GM18861 (cell line): ENCODE measurements around the gene SMOC2.

Source experiments
- ATAC-seq: cut with Tn5 transposase; IDR thresholded peaks from one replicate; pipeline ENCODE4 v1.9.1; 2021; ENCODE audit not compliant: unreplicated experiment

SMOC2 gene

GRCh38 chr6:168641446-168641845 lies 200.5 kb downstream of the SMOC2 start:
- no peak for ATAC-seq

DNA sequence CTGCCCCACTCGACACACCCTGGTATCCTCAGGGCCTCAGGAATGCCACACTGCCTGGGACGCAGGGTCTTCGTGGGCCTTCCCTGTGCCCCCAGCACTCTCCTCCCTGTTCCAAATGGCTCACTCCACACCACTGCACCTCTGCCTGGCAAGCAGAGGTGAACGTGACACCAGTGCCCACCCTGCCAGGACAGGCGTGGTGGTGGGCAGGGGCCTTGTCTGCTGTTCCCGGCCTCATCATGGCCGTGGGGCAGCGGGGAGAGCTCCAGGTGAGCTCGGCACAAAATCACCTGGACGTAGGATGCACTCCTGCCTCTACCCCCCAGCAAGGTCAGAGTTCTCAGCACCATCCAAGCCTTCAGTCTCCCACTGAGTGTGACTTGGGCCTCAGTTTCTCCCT lies 202.4 kb downstream of the SMOC2 start:
- no peak for ATAC-seq

DNA sequence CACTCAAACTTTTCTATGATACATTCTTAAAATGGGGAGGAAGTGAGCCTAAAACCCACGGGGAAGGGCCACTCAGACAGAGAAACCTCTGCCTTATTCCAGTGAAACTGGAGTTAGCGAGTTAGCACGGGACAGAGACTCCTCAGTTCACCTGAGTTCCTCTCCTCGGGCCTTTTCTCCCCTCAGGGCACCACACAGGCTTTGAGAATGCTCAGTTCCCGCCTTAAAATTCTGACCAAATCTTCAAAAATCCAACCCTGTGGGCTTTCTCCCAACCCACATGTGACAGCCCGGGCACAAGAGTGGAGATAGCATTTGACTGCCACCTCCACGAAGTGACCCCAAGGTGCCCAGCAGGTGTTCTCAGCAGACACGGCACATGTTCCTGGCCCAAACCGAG lies 204.3 kb downstream of the SMOC2 start:
- no peak for ATAC-seq

GRCh38 chr6:168647271-168647670 lies 206.3 kb downstream of the SMOC2 start:
- ATAC-seq = no peak

GRCh38 chr6:168648240-168649125 lies 207.5 kb downstream of the SMOC2 start:
- ATAC-seq = no peak

GRCh38 chr6:168649209-168649608 lies 208.2 kb downstream of the SMOC2 start:
- no peak for ATAC-seq

DNA sequence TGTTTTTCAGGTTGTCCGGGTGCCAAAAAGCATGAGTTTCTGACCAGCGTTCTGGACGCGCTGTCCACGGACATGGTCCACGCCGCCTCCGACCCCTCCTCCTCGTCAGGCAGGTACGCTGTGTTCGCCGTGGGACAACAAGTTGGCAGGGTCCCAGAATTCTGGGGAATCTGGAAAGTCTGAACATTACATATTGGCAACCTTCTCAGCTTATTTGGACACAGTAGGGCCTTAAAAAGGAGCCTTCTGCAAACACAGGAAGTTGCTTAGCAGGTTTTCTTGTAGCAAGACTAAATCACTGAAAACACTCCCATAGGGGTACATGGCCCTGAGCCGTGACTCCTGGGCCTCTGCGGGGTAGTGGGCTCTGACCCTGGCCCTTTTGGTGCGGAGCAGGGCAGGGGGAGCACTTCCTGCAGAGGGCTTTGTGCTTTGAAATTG lies 209.7 kb downstream of the SMOC2 start:
- no peak for ATAC-seq

DNA sequence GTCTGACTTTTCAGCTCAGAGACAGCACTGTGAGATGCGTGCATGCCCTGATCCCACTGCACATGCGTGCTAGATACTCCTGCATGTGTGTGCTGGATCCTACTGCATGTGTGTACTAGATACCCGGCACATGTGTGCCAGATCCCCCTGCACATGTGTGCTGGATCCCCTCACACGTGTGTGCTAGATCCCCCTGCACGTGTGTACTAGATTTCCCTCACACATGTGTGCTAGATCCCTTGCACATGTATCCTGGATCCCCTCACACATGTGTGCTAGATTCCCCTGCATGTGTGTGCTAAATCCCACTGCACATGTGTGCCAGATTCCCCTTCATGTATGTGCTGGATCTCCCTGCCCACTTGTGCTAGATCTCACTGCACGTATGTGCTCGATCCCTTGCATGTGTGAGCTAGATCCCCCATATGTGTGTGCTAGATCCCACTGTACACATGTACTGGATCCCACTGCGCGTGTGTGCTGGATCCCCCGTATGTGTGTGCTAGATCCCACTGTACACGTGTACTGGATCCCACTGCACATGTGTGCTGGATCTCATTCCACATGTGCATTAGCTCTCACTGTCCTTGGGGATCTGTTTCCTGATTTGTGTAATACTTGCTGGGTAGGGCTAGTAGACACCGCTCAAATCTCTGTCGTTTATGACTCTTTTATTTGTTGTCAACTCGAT lies 214.6 kb downstream of the SMOC2 start:
- ATAC-seq = no peak

GRCh38 chr6:168658059-168658458 lies 217.1 kb downstream of the SMOC2 start:
- no peak for ATAC-seq

- ATAC-seq = no peak
Measured at GRCh38 chr6:168660400-168660945, 219.5 kb downstream of the SMOC2 start.

DNA sequence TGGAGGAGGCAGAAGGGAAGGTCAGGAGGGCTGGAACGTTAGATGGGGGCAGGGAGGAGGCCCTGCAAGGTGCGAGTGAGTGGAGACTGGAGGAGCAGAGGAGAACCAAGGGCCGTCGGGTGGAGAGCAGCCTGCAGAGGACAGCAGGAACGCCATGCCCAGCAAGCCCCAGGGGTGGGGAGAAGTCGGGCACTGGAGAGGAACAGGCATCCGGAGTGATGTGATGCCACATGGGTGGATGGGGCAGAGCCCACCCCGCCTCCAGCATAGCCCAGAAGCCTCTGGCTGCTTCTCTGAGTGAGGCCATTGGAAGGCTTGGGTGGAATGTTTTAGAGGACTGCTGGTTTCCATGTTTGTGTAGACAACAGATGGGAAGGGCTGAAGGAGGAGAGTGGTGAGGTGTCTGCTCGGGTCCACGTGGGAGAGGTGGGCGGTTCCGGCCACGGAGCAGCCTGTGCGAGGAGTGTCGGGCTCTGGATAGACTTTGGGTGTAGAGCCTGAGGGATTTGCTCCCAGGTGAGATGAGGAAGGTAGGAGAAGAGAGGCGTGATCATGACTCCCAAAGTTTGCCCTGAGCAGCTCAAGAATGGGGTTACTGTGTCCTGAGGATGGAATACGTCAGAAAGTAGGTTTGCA lies 221.4 kb downstream of the SMOC2 start:
- ATAC-seq = no peak

- no peak for ATAC-seq
Measured at GRCh38 chr6:168663041-168663440, 222.1 kb downstream of the SMOC2 start.

- ATAC-seq = no peak
Measured at GRCh38 chr6:168664956-168665355, 224.0 kb downstream of the SMOC2 start.

GRCh38 chr6:168666170-168666569 lies 225.2 kb downstream of the SMOC2 start:
- ATAC-seq = no peak

- ATAC-seq = no peak
Measured at GRCh38 chr6:168666699-168667427, 225.9 kb downstream of the SMOC2 start.

DNA sequence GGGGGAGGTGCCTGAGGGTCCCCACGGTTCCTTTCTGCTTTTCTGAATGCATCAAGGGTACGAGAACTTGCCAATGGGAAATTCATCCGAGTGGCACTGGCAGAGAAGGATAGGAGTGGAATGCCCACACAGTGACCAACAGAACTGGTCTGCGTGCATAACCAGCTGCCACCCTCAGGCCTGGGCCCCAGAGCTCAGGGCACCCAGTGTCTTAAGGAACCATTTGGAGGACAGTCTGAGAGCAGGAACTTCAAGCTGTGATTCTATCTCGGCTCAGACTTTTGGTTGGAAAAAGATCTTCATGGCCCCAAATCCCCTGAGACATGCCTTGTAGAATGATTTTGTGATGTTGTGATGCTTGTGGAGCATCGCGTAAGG lies 226.4 kb downstream of the SMOC2 start:
- ATAC-seq = no peak

DNA sequence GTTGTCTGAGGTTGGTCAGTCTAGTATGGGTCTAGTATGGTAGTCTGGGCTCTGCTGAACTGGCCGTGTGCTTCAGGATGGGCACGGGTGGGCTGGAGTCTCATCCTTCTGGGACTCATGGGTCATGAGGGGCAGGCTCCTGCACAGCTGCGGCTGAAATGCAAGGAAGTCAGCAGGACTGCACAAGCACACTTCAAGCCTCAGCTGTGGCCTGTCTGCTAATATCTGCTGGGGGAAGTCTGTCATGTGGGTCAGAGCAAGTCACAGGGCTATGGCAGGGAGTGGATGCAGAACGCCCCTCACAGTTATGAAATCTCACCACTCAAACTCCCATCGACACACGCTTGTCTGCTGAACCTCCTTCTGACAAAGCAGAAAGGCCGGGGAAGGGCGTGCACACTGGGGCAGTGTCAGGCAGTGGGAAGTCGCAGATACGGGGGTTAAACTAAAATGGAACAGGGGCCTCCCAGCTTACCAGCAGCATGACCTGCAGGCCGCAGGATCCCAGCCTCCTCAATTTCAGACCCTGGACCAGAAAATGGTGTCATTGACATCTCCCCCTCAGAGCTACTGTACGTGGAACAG lies 229.5 kb downstream of the SMOC2 start:
- no peak for ATAC-seq

DNA sequence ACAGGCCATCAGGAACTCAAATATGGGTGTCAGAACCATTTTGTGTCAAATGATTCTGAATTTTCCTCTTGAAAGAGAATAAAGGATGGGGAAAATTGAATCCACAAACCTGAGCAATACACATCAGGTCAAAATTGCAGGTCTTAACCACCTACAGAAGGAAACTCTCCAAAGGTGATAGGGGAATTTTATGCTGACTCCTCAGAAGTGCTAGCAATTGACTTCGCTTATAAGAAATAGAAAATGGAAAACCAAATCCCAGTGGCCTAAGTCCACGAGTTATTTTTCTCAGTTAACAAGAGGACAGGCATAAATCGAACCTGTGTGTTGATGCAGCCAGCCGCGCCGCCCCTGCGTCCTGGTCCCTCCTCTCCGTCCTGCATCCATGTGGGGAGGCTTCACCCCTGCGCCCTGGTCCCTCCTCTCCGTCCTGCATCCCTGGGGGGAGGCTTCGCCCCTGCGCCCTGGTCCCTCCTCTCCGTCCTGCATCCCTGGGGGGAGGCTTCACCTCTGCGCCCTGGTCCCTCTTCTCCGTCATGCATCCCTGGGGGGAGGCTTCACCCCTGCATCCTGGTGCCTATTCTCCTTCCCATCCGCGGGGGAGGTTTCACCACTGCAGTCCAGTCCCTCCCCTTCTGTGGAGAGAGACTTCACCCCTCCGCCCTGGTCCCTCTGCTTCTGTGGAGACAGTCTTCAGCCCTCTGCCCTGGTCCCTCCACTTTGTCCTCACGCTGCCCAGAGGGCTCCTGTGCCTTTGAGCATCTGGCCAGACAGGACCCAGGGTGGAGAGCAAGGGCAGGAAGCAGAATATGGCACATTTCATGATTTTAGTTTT lies 230.3 kb downstream of the SMOC2 start:
- ATAC-seq = no peak

GRCh38 chr6:168671863-168672546 lies 231.0 kb downstream of the SMOC2 start:
- no peak for ATAC-seq
